HG03571 (cell line): Measurements from ENCODE around the gene VRK3.

Experiments
- ATAC-seq: cut with Tn5 transposase; IDR thresholded peaks from one replicate; pipeline ENCODE4 v1.9.1; 2021; ENCODE audit not compliant: unreplicated experiment

The VRK3 gene

GRCh38 chr19:49932731-49933131 lies 92.4 kb downstream of the VRK3 start:
- ATAC-seq = no peak

GRCh38 chr19:49932041-49932451 lies 93.1 kb downstream of the VRK3 start:
- ATAC-seq = no peak

GRCh38 chr19:49931293-49932040 lies 93.7 kb downstream of the VRK3 start:
- ATAC-seq = no peak

GRCh38 chr19:49930483-49931011 lies 94.6 kb downstream of the VRK3 start:
- no peak for ATAC-seq

- peak; percentile 59 for ATAC-seq
Observed at GRCh38 chr19:49929611-49930482, 95.3 kb downstream of the VRK3 start.

- ATAC-seq = peak; percentile 42
Observed at GRCh38 chr19:49929121-49929610, 96.0 kb downstream of the VRK3 start, which contains the start of the genes ATF5 and NUP62. Gene ATF5 (plus strand): TSS chr19:49929205. CDS start chr19:49930851, 1,646 bp downstream. Gene NUP62 (minus strand): TSS chr19:49929504. CDS start chr19:49909807, 19,697 bp downstream.

GRCh38 chr19:49927526-49928264 lies 97.5 kb downstream of the VRK3 start:
- no peak for ATAC-seq

GRCh38 chr19:49926515-49926914 lies 98.7 kb downstream of the VRK3 start:
- ATAC-seq = no peak
